GM04503 (cell line): ENCODE measurements around the gene TNFRSF14.

Experiments
- DNase-seq: peaks from one replicate; pipeline ENCODE4 v3.0.0-alpha.2; 2012; ENCODE audit warnings: low read depth

Gene TNFRSF14

GRCh38 chr1:2523891-2524609, 32.1 kb upstream of the TNFRSF14 start:
- DNase-seq: no peak

- no peak for DNase-seq
Measured at GRCh38 chr1:2525572-2525919, 30.6 kb upstream of the TNFRSF14 start.

- DNase-seq: peak; percentile 55
Measured at GRCh38 chr1:2525920-2526823, 30.0 kb upstream of the TNFRSF14 start, which contains the start of gene PANK4. TSS of gene PANK4 (minus strand) at chr1:2526596. CDS start at chr1:2526587, 9 bp downstream.

GRCh38 chr1:2526824-2527555, 29.2 kb upstream of the TNFRSF14 start:
- no peak for DNase-seq

GRCh38 chr1:2527556-2527860, 28.7 kb upstream of the TNFRSF14 start:
- DNase-seq: no peak

- no peak for DNase-seq
Measured at GRCh38 chr1:2528016-2528415, 28.2 kb upstream of the TNFRSF14 start.

- DNase-seq: no peak
Measured at GRCh38 chr1:2528611-2528965, 27.6 kb upstream of the TNFRSF14 start.

- DNase-seq: no peak
Measured at GRCh38 chr1:2528966-2529783, 27.0 kb upstream of the TNFRSF14 start.

- no peak for DNase-seq
Measured at GRCh38 chr1:2529784-2530512, 26.2 kb upstream of the TNFRSF14 start, which contains the start of gene HES5. TSS of gene HES5 (minus strand) at chr1:2530263. CDS start at chr1:2530164, 99 bp downstream.

GRCh38 chr1:2530513-2531361, 25.4 kb upstream of the TNFRSF14 start:
- no peak for DNase-seq

GRCh38 chr1:2532485-2533160, 23.5 kb upstream of the TNFRSF14 start:
- DNase-seq: no peak

- DNase-seq: no peak
Measured at GRCh38 chr1:2533365-2533764, 22.8 kb upstream of the TNFRSF14 start.

GRCh38 chr1:2534315-2534686, 21.9 kb upstream of the TNFRSF14 start:
- DNase-seq: no peak

- no peak for DNase-seq
Measured at GRCh38 chr1:2534687-2535441, 21.3 kb upstream of the TNFRSF14 start.

GRCh38 chr1:2535455-2535854, 20.7 kb upstream of the TNFRSF14 start:
- DNase-seq: no peak

- DNase-seq: no peak
Measured at GRCh38 chr1:2535981-2536380, 20.2 kb upstream of the TNFRSF14 start.

- DNase-seq: no peak
Measured at GRCh38 chr1:2537784-2538115, 18.4 kb upstream of the TNFRSF14 start.

- DNase-seq: no peak
Measured at GRCh38 chr1:2538376-2538775, 17.8 kb upstream of the TNFRSF14 start.

- DNase-seq: no peak
Measured at GRCh38 chr1:2538872-2539271, 17.3 kb upstream of the TNFRSF14 start.
